HG03108 (cell line): Measurements from ENCODE around the gene C12orf57.

Experiments used
- ATAC-seq: cut with Tn5 transposase; IDR thresholded peaks from one replicate; pipeline ENCODE4 v1.9.1; 2021; ENCODE audit warnings: moderate library complexity; ENCODE audit not compliant: unreplicated experiment

Gene C12orf57

GRCh38 chr12:6917491-6918231 is 26.2 kb upstream of the C12orf57 start:
- ATAC-seq = no peak

GRCh38 chr12:6919588-6919987 is 24.2 kb upstream of the C12orf57 start:
- no peak for ATAC-seq

DNA sequence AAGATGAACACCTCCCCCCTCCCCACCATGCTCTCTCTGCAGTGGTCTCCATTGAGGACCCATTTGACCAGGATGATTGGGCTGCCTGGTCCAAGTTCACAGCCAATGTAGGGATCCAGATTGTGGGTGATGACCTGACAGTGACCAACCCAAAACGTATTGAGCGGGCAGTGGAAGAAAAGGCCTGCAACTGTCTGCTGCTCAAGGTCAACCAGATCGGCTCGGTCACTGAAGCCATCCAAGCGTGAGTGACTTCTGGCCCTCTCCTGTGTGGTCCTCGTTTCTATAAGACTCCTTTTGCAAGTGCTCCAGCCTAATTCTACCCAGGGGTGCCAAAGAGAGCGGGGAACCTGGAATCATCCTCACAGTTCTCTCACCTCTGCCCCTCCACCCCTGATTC is 22.3 kb upstream of the C12orf57 start:
- ATAC-seq = no peak

DNA sequence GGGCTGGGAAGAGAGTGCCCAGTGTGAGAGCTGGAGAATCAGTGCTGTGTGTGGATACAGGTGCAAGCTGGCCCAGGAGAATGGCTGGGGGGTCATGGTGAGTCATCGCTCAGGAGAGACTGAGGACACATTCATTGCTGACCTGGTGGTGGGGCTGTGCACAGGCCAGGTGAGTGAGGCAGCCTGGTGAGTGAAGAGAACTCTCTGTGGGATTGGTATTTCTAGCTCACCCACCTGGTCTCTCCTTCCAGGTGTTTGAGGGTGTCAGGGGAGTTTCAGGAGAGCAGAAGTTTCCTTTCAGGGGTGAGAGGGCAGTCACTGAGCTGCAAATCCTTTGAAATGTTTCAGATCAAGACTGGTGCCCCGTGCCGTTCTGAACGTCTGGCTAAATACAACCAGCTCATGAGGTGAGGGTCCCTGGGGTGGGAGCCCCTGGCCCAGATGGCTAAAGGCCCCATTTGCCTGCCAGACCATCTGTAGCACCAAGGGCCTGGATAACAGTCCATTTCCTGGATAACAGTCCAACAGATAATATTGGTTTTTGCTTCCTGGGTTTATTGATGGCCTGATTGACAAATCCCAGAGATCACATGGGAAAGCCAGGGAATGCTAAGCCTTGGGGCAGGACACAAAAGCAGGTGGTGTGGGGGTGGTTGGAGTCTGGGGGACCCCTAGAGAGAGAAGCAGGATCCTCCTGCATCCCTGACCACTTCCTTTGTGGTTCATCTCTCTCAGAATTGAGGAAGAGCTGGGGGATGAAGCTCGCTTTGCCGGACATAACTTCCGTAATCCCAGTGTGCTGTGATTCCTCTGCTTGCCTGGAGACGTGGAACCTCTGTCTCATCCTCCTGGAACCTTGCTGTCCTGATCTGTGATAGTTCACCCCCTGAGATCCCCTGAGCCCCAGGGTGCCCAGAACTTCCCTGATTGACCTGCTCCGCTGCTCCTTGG is 21.6 kb upstream of the C12orf57 start:
- peak; percentile 28 for ATAC-seq

DNA sequence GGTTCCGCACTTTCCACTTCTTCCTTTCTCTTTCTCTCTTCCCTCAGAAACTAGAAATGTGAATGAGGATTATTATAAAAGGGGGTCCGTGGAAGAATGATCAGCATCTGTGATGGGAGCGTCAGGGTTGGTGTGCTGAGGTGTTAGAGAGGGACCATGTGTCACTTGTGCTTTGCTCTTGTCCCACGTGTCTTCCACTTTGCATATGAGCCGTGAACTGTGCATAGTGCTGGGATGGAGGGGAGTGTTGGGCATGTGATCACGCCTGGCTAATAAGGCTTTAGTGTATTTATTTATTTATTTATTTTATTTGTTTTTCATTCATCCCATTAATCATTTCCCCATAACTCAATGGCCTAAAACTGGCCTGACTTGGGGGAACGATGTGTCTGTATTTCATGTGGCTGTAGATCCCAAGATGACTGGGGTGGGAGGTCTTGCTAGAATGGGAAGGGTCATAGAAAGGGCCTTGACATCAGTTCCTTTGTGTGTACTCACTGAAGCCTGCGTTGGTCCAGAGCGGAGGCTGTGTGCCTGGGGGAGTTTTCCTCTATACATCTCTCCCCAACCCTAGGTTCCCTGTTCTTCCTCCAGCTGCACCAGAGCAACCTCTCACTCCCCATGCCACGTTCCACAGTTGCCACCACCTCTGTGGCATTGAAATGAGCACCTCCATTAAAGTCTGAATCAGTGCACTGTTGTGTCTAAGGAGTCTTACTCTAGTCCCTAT is 20.7 kb upstream of the C12orf57 start:
- ATAC-seq = no peak

GRCh38 chr12:6923851-6924250 is 20.0 kb upstream of the C12orf57 start:
- no peak for ATAC-seq

GRCh38 chr12:6925239-6925539 is 18.6 kb upstream of the C12orf57 start:
- no peak for ATAC-seq

DNA sequence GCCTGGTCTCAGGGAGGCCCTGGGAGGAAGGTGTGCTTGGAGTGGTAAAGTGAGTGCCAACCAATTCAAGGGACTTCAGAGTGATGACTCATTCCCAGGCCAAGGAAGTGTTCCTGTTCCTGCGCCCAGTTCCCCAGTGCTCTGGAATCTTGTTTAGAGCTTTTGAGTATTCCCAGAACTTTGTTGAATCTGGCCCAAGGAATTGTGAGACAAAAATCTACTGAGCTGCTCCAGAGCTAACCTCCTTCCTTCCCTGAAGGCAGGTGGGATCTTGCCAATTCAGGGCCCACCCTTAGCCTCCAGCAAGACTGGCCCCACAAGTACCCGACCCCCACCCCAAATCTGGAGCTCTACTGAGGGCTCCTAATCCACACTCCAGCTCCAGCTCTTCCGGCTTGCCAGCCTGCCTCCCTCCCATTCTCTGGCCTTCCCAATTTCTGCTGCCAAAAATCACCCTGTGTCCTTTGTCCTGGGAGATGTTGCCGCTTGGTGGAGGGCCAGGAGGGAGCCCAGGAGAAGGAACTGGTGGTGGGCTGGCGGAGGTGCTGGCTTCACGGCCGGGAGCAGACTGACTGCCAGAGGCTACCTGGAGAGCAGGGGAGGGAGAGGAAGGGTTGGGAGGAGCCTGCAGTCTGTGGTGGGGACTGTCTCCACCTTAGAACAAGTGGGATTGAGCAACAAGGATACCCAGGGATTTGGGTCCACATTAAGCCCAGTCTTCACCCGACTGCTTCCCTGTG is 18.1 kb upstream of the C12orf57 start:
- no peak for ATAC-seq

DNA sequence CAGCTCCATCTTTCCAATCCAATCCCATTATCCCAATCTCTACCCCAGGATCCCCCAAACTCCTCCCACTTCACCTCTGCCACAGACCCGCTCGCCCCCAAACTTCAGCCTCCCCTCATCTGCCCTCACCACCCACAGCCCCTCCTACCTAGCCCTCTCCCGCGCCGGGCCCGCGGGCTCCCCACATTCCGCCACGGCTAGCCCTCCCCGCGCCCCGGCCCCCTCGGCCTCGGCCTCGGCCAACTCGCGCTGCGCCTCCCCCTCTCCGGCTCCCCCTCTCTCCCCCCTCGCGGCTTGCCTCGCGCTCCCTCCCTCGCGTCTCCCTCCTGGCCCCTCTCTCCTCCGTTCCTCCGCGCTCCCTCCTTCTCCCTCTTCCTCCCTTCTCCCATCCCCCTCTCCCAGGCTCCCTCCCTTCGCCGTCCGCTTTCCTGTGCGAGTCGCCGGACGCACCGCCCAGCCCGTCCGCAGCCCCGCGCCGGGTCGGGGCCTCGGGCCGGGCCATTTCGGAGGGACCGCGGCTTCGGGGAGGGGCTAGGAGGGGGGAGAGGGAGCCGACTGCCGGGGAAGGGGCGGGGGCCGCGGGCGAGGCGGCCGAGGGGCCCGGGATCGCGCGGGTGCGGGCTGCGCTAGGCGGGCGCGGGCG is 16.3 kb upstream of the C12orf57 start, which contains the start of gene ATN1:
TSS of gene ATN1 (plus strand) at position 581 of the 643 bp plus-strand sequence. CDS start 6,043 bp downstream, outside the sequence.
- ATAC-seq = no peak

DNA sequence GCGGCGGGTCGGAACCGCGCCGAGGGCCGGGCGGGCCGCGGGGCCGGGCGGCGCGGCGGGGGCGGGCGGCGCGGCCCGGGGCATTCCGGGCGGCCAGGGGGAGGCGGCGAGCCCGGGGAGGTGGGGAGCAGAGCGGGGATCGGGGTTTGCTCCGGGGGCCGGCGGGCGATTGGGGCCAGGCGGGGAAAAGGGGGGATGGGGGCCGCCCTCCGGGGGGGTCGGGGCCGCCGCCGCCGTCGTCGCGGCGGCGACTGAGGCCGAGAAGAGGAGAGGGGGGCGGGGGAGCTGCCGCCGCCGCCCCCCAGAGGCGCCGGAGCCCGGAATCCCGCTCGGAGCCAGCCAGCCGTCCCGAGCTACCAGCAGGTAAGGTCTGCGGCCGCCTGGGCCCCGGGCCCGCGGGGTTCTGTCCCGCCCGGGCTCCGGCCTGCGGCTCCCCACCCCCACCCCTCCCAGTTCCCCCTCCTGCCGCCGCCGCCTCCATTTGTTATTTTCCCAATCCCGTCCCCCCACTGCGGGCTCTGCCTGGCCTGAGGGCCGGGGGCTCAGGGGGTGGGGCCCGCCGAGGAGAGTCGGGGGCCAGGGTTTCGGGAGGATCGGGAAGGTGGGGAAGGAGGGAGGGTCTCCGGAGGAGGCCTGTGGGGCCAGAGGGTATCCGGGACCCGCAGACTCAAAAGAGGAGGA is 15.7 kb upstream of the C12orf57 start:
- ATAC-seq = no peak

- no peak for ATAC-seq
Measured at GRCh38 chr12:6928703-6929407, 15.0 kb upstream of the C12orf57 start.

GRCh38 chr12:6929466-6930452 is 14.1 kb upstream of the C12orf57 start:
- no peak for ATAC-seq

- no peak for ATAC-seq
Measured at GRCh38 chr12:6932766-6933165, 11.1 kb upstream of the C12orf57 start.

DNA sequence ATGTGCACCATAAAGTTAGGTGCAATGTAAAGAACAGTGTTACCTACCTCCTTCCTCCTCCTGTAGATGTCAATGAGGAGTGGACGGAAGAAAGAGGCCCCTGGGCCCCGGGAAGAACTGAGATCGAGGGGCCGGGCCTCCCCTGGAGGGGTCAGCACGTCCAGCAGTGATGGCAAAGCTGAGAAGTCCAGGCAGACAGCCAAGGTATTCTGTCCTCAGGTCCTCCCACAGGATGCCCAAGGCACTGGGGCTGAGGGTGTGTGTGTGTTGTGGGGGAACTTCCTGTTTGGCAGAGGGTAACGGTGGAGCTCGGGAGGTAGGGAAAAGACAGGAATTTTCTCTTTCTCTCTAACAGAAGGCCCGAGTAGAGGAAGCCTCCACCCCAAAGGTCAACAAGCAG is 9.7 kb upstream of the C12orf57 start:
- no peak for ATAC-seq

GRCh38 chr12:6935371-6936193 is 8.2 kb upstream of the C12orf57 start:
- no peak for ATAC-seq

GRCh38 chr12:6936194-6936635 is 7.6 kb upstream of the C12orf57 start:
- no peak for ATAC-seq
